Breast epithelium (tissue), 4 donors: ENCODE results near the gene ATP8A1. TPM values are rescaled to one million over a fixed set of nuclear protein-coding genes. Genes with fewer than 3 reads are reported as not detected.

Experiments used
- DNase-seq, 2 donors: peaks; one replicate each; pipeline ENCODE4 v3.0.0-alpha.2; 2019; ENCODE audit warnings: low spot score in 2 of 2
- H3K27ac ChIP-seq, 2 donors: fragments of 200-600 bp; sonication (generic) in 1 of 2; one replicate each; pipeline ENCODE4 v1.5.1; 2016 to 2019; ENCODE audit warnings: mild to moderate bottlenecking in 1 of 2
- H3K27me3 ChIP-seq, 2 donors: fragments of 200-600 bp; sonication (generic) in 1 of 2; one replicate each; pipeline versions ENCODE4 v1.5.1 to v1.6.0; 2017 to 2019; ENCODE audit warnings: control low read depth in 1 of 2, mild to moderate bottlenecking in 1 of 2
- H3K36me3 ChIP-seq: fragments of 200-600 bp; one replicate; pipeline ENCODE4 v1.5.1; 2019
- H3K4me1 ChIP-seq, 2 donors: fragments of 200-600 bp; sonication (generic); one replicate each; pipeline ENCODE4 v1.5.1; 2016 to 2019; ENCODE audit warnings: control low read depth in 1 of 2
- H3K4me3 ChIP-seq, 3 donors: fragments of 200-600 bp; sonication (generic); 1 replicate in 2 of 3; 2 replicates in 1 of 3; pipeline ENCODE4 v1.5.1; 2016 to 2019; ENCODE audit warnings: mild to moderate bottlenecking in 3 of 3, moderate library complexity in 2 of 3
- H3K9me3 ChIP-seq, 2 donors: fragments of 200-600 bp; sonication (generic) in 1 of 2; one replicate each; pipeline ENCODE4 v1.5.1; 2016 to 2019; ENCODE audit warnings: control low read depth in 1 of 2
- POLR2A ChIP-seq: fragments of 450-650 bp; IDR thresholded peaks from one replicate; pipeline ENCODE4 v1.6.1; 2016; ENCODE audit warnings: antibody characterized with exemption, mild to moderate bottlenecking, moderate library complexity
- POLR2AphosphoS5 ChIP-seq, 3 donors: sonication (generic); formaldehyde crosslinking; IDR thresholded peaks; one replicate each; pipeline ENCODE4 v1.6.1; 2017; ENCODE audit warnings: antibody characterized with exemption in 3 of 3
- intact Hi-C: fragments of 100-400 bp; cut with DNase I; formaldehyde crosslinking; loops from one replicate; pipeline ENCODE4 v1.15.1; 2023; ENCODE audit warnings: low total_unique reads
- total RNA-seq, 3 donors: library from RNA; depleted of rRNA; stranded (reverse); fragments of >200 nt; gene quantifications; one replicate each; pipeline ENCODE4 v1.1.0, GENCODE V29; 2016
- TF ChIP-seq, protein P1 (sequence below), 3 donors: fragments of 450-650 bp; IDR thresholded peaks; one replicate each; pipeline ENCODE4 v1.5.1; 2016 to 2017; ENCODE audit warnings: antibody characterized with exemption in 3 of 3, mild to moderate bottlenecking in 3 of 3, moderate library complexity in 3 of 3

Gene ATP8A1
- total RNA-seq, 3 donors from 2014 or later = 12.2 to 17.0 (median 14.8) TPM

DNA sequence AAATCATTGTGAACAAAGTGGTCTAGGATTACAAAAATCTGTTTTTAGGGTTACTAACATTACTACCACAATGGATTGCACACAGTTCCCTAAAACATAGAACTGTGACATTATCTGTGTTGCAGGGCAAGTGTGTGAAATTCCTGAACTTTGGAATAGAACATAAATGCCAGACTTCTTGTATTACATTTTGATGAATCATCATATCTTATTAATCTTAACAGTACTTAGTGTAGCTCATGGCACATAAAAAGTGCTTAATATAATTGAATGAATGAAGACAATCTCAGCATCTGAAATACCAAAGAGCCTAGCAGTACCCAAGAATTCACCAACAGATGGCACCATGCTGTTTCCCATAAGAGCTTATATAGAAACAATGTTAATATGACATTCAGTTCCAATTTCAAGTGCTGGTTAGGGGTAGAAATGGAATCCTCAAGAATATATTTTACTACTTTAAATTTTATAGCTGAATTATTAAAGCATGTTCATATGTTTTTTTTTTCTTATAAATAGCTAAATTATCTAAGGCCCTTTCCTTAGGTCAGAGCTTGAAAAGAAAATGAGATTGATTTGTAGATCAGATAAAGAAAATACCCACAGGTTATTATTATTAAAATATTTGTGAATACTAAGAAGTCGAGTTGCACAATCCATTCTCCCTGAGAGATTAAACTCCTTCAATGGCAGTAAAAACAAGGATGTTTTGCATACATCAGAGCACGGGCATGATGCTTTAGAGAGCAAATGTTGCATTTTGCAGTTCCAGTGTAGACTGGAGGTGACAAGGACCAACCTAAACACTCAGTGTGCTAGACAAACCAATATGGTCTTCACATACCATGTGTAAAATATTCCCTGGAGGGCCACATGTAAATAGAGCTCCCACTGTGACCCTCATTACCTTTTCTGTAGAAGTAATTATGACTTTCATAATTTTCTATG, 285.3 kb downstream of the ATP8A1 start:
- no peaks in the 10 kb centered on the region for H3K4me1 ChIP-seq
- intact Hi-C loops = no loop called here
- no peak for TF ChIP-seq POLR2AphosphoS5 (IDR thresholded peaks at IDR 0.05)
- TF ChIP-seq, protein P1, sequence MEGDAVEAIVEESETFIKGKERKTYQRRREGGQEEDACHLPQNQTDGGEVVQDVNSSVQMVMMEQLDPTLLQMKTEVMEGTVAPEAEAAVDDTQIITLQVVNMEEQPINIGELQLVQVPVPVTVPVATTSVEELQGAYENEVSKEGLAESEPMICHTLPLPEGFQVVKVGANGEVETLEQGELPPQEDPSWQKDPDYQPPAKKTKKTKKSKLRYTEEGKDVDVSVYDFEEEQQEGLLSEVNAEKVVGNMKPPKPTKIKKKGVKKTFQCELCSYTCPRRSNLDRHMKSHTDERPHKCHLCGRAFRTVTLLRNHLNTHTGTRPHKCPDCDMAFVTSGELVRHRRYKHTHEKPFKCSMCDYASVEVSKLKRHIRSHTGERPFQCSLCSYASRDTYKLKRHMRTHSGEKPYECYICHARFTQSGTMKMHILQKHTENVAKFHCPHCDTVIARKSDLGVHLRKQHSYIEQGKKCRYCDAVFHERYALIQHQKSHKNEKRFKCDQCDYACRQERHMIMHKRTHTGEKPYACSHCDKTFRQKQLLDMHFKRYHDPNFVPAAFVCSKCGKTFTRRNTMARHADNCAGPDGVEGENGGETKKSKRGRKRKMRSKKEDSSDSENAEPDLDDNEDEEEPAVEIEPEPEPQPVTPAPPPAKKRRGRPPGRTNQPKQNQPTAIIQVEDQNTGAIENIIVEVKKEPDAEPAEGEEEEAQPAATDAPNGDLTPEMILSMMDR (IDR thresholded peaks at IDR 0.05) = peak in 2 of 3 donors; percentile 11 to 33

DNA sequence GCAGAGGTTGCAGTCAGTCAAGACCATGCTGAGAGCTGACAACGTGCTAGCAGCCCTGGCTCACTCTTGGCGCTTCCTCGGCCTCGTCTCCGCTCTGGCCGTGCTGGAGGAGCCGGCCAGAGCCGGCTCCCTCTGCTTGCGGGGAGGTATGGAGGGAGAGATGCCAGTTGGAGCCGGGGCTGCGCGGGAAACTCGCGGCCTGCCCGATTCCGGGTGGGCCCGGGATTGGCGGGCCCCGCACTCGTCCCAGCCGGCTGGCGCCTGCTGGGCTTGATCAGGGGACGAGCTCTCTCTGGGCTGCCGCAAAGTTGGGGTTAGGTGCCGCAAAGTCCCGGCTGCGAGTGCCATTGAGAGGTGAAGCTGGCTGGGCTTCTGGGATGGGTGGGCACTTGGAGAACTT, 287.4 kb downstream of the ATP8A1 start:
- H3K4me3 ChIP-seq = no peak overlapping the region
- H3K4me1 ChIP-seq = no peaks in the 10 kb centered on the region
- no peaks in the 10 kb centered on the region for H3K9me3 ChIP-seq
- no peaks in the 10 kb centered on the region for H3K36me3 ChIP-seq
- intact Hi-C loops = no loop called here
- TF ChIP-seq POLR2A (no peak), POLR2AphosphoS5 (IDR thresholded peaks at IDR 0.05) (no peak)
- TF ChIP-seq, protein P1 (IDR thresholded peaks at IDR 0.05) = no peak
- H3K27me3 ChIP-seq = no peaks in the 10 kb centered on the region
- DNase-seq = no peak
- no peak overlapping the region for H3K27ac ChIP-seq

More for the DNA sequence above, 285.3 kb downstream of the ATP8A1 start:
- no peaks in the 10 kb centered on the region for H3K9me3 ChIP-seq
- no peaks in the 10 kb centered on the region for H3K27me3 ChIP-seq
- H3K4me3 ChIP-seq = no peak overlapping the region
- no peak for DNase-seq
- H3K36me3 ChIP-seq = no peaks in the 10 kb centered on the region
- no peak overlapping the region for H3K27ac ChIP-seq

DNA sequence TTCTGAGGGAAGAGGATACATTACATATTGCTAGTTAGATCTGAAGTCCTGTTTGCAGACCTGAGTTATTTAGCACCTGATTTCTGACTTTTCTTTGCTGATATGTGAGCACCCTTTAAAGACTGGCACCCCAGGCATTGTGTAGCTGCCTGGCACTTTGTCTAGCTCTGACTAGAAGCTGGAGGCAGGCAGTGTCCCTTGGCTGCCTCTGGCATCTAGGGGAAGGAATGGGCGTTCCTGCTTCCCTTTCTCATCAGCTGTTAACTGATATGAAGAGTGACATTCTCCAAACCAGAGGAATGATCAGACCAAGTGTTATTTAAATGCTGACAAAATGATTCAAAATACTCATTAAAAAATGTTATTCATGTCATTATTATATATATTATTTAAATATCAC, 289.9 kb downstream of the ATP8A1 start:
- H3K4me1 ChIP-seq = no peaks in the 10 kb centered on the region
- H3K36me3 ChIP-seq = no peaks in the 10 kb centered on the region
- no peak for TF ChIP-seq POLR2A
- TF ChIP-seq POLR2AphosphoS5 (IDR thresholded peaks at IDR 0.05) = no peak
- TF ChIP-seq, protein P1 (IDR thresholded peaks at IDR 0.05) = no peak
- no peaks in the 10 kb centered on the region for H3K27me3 ChIP-seq
- intact Hi-C loops = no loop called here
- H3K27ac ChIP-seq = no peak overlapping the region
- no peak for DNase-seq
- no peaks in the 10 kb centered on the region for H3K9me3 ChIP-seq
- H3K4me3 ChIP-seq = no peak overlapping the region

DNA sequence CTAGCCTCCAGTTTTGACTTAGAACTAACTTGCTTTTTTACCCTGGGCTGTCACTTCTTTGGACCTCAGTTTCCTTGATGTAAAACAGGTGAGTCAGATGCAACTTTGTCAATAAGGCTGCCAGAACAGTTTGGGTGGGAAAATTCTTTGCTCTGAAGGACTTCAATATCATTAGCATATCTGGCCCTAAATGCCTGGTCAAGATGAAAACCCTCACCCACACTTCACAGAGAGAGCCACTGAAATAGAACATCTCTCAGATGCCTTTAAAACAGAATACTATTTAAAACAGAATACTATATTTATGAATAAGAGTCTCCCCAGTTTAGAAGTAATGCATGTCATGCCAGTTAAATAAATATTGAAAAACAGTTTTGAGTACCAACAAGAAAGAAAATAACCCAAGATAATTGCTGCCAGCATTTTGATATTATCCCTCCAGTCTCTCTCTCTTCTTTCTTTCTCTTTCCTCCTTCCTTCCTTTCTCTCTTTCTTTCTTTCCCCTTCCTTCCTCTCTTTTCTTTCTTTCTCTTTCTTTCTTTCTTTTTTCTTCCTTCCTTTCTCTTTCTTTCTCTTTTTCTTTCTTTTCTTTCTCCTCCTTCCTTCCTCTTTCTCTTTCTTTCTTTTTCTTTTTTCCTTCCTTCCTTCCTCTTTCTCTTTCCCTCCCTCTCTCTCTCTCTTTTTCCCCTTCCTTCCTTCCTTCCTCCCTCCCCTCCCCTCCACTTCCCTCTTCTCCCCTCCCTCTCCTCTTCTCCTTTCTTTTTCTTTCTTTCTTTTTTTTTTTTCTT, 292.4 kb downstream of the ATP8A1 start:
- intact Hi-C loops = no loop called here
- Histone ChIP-seq H3K27me3 (no peaks in the 10 kb centered on the region), H3K36me3 (no peaks in the 10 kb centered on the region), H3K4me3 (no peak overlapping the region), H3K27ac (no peak overlapping the region), H3K9me3 (no peaks in the 10 kb centered on the region), H3K4me1 (no peaks in the 10 kb centered on the region)
- TF ChIP-seq, protein P1 (IDR thresholded peaks at IDR 0.05) = no peak
- TF ChIP-seq POLR2AphosphoS5 (IDR thresholded peaks at IDR 0.05) (no peak), POLR2A (no peak)
- DNase-seq = no peak

DNA sequence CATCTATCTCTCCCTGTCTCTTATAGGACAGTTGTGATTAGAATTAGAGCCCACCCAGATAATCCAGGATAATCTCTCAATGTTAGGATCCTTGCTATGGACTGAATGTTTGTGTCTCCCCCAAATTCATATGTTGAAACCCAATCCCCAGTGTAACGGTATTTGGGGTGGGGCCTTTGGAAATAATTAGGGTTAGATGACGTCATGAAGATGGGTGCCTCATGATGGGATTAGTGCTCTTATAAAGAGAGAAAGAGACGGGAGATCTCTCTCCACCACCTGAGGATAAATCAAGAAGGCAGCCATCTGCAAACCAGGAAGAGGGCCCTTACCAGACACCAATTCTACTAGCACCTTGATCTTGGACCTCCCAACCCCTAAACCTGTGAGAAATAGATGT, 293.3 kb downstream of the ATP8A1 start:
- no peak for DNase-seq
- H3K27ac ChIP-seq = no peak overlapping the region
- H3K4me1 ChIP-seq = no peaks in the 10 kb centered on the region
- TF ChIP-seq, protein P1 (IDR thresholded peaks at IDR 0.05) = no peak
- TF ChIP-seq POLR2A (no peak), POLR2AphosphoS5 (IDR thresholded peaks at IDR 0.05) (no peak)
- no peaks in the 10 kb centered on the region for H3K27me3 ChIP-seq
- intact Hi-C loops = no loop called here
- H3K4me3 ChIP-seq = no peak overlapping the region
- H3K9me3 ChIP-seq = no peaks in the 10 kb centered on the region
- H3K36me3 ChIP-seq = no peaks in the 10 kb centered on the region
